Caki2 (cell line): Measurements from ENCODE around the gene ACR. TPM values are rescaled to one million over a fixed set of nuclear protein-coding genes. Genes with fewer than 3 reads are reported as not detected.

ENCODE experiments used
- DNase-seq: peaks from one replicate; pipeline ENCODE4 v3.0.0-alpha.2; 2015; ENCODE audit warnings: low read depth
- in situ Hi-C: cut with HindIII; loops from 2 replicates; pipeline ENCODE4 v1.10.0; 2016; ENCODE audit warnings: low sequenced_read_pairs, low pct_unique_long_range_greater_than_20kb, mixed read lengths
- total RNA-seq: library from RNA; depleted of rRNA; stranded (reverse); fragments of >200 nt; shearing (Covaris generic); gene quantifications from 2 replicates; pipeline ENCODE4 v1.2.3, GENCODE V29; 2014; ENCODE audit warnings: low replicate concordance; rRNA removed

The ACR gene
- not detected in 2 replicates for total RNA-seq

DNA sequence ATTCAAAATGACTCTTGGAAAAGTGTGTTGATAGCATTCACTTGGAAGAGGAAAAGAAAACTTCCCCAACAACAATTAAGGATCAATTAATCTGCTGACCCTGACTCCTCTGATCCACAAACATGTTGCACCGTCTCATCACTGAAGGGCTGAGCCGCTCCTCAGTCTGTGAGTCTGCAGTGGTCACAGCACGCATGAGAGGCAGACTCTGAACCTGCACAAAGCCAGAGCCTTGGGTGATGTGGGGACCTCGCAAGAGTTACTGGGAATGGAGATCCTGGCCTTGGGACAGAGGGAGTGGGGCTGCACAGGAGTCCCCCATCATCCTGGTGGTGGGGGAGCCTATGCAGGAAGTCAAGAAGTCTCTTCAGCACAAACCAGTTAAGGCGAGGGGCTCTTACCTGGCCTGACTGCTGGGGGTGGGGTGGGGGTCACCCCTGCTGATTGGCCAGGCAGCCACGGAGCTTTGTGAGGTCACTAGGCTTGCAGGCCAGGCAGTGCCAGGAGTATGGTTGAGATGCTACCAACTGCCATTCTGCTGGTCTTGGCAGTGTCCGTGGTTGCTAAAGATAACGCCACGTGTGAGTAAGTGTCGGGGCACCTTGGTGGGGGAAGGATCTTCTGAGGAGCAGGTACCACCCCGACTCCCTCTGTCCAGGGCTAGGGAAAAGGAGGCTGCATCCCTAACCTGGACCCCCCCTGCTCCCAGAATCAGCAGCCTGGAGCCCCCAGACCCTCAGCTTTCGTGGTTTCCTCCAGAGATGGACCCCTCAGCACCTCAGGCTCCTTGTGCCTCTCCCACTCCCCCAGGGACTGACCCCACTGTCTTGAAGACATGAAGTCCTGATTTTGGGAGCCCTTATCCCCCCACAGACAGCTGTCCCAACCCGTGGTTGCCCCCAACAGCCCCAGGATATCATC, at the start of gene ACR:
ACR (plus strand) TSS at position 477 of the 921 bp plus-strand sequence; CDS start at position 509, 32 bp downstream.
- no peak for DNase-seq
- in situ Hi-C loops, result no loop called here

DNA sequence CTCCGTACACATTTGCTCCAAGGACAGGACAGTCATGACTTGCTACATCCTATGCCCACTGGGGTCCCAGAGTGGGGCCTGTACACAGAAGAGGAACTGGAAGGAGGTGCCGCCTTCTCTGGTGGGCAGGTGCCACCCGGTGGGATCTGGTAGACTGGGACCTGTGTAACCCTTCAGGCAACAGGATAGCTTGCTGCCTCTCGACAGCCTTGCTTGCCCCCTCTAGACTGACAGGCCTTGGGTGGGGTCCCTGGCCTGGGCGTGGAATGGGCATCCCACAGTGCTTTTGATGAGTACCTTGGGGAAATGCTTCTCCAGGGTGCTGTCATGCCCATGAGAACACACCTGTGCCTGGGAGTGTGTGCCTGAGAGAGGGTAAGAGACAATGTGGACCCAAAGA, 49.6 kb upstream of the ACR start:
- DNase-seq, result no peak
- in situ Hi-C loops, result no loop called here

DNA sequence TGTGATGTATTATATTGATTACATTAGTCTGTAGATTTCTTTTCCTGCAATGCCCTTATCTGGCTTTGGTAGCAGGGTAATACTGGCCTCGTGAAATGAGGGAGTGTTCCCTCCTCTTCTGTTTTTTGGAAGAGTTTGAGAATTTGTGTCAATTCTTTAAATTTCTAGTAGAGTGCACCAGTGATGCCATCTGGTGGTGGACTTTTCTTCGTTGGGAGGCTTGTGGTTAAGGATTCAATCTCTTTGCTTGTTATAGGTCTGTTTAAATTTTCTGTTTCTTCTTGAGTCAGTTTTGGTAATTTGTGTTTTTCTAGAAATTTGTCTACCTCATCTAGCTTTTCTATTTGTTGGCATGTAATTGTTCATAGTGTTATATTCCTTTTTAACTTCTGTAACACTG, 46.5 kb upstream of the ACR start:
- DNase-seq, result peak; percentile 39
- in situ Hi-C loops, result no loop called here

DNA sequence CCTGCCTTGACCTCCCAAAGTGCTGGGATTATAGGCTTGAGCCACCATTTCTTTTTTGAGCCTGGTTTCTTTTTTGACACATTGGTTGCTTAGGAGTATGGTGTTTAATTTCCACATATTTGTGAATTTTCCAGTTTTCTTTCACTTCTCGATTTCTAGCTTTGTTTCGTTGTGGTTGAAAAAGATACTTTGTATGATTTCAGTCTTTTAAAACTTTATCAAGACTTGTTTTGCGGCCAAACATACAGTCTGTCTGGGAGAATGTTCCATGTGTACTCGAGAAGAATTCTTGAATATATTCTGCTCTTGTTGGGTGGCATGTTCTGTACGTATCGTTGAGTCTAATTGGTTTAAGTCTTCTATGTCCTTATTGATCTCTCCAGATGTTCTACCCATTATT, 44.5 kb upstream of the ACR start:
- no peak for DNase-seq
- in situ Hi-C loops, result no loop called here

DNA sequence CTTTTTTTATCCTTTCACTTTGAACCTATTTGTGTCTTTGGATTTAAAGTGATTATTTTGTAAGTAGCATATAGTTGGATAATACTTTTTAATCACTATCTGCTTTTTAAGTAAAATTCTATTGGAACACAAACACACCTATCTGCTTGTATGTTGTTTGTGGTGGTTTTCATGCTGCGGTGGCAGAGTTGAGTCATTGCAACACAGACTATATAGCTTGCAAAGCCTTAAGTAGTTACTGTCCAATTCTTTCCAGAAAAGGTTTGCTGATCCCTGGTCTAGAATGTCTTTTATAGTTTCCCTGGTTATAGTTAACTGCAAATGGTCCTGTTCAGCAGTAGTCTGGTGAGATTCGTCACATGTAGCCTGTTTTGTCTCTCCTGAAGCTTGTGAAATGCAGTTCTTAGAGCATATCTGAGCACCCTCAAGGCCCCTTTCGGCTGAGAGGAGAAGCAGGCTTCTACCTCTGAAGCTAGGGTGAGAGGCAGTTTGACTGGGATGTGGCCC, 43.9 kb upstream of the ACR start:
- in situ Hi-C loops, result no loop called here
- no peak for DNase-seq

DNA sequence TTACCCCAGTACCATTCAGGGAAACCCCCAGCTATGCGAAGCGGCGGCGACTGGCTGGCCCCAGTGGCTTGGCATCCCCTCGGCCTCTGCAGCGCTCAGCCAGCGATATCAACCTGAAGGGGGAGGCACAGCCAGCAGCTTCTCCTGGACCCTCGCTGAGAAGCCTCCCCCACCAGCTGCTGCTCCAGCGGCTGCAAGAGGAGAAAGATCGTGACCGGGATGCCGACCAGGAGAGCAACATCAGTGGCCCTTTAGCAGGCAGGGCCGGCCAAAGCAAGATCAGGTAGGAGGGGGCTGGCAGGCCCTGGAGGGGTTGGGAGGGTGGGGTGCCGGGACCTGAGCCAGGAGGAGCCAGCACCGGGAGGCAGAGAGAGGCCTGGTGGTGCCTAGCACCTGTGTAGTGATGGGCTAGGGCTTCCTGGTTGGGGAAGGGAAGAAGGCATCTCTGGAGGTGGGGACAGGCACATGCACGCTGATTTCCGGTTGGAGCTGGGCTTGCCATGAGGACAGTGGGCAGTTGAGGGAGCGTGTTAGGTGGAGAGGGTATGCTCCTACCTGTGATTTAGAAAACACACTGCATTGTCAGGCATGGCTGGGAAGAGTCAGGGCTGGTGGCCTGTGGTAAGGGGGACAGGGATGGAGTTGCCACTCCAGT, 43.1 kb upstream of the ACR start:
- in situ Hi-C loops, result no loop called here
- no peak for DNase-seq

DNA sequence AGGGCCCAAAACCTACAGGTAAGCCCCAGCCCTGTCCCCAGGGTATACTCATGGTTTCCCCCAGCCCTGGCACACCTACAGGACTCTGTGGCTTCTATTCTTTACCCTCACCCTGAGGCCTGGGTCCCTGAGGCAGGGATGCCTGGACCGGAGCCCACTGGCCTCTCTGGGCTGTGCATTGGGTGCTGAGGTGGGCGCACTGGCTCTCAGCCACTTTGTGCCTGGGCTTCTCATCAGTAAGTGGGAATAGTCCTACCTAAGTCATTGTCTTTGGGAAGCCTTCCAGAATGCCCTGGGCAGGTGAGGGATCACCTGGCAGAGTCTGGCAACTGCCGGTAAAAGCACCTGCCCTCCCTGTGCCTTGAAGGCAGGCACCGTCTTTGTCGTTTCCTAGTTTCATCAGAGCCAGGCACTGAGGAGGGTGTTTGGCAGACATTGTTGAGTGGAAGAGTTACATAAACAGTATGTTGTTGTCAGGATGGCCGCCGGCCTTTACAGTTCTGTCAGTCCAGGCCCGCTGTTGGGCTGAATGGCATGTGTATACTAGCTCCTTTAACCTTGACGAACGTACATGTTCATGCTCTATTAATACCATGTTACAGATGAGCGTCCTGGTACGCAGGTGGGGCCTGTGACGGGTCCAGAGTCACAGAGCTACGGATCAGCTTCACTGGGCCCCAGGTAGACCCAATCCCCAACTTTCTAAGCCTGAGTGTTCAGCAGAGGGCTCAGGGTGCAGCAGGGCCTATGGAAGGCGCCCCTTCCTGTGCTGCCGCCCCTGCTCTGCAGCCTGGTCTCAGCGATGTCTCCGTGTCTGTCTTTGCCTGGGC, 42.4 kb upstream of the ACR start:
- DNase-seq, result no peak
- in situ Hi-C loops, result no loop called here

DNA sequence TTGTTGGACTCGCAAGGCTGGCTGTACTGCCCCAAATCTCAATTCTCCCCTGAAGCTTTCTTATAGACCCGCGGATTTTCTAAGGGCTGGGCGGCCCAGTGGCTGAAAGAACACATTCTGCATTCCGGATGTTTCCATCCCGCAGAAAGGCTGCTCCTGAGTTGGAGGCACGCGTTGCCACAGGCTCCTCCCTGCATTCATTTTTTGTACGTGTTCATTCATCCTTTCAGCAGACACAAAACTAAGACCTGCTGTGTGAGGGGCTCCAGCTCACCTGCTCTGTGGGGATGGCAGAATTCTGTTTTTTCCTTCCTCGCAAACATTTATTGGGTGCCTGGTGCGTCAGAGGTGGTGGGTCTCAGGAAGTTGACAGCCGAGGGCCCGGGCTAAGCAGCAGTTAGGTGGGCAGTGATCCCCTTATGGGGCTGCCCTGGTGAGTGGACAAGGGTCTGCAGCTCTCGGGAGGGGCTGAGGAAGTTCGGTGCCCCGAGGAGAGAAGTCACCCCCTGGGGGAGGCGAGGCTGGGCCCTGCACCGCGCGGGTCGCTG, 41.7 kb upstream of the ACR start:
- in situ Hi-C loops, result no loop called here
- DNase-seq, result no peak

DNA sequence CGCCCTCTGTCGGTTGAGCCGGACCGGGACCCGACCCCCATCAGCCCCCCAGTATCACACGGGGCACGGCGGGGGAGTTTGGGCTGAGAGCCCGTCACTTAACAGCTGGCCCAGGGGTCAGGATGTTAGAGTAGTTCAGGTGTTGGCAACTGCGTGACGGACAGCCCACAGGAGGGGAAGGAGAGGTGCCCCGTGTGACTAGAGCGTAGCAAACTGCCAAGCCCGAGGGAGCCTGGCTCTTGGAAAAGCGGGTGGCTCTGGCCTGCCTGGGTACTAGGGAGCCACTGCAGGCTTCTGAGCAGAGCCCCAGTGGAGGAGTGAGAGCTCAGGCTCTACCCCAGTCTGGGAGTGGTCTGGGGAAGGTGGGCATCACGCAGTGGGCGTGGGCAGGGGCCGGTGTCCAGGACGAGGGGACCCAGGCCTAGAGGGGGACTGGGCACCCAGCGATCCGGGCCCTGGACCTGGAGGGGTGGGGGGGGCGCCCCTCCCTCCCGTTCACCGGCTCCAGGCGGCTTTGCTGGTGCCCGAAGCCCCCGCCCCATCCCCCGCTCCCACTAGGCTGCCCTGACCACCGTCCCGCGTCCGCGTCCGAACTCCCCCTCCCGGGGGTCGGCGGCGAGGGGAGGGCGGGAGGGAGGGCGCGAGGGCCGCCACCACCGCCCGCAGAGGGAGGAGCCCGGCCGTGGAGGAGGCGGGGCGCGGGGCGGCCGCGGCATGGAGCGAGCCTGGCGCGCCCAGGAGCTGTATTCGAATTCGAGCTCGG, 41.0 kb upstream of the ACR start:
- in situ Hi-C loops, result no loop called here
- no peak for DNase-seq

DNA sequence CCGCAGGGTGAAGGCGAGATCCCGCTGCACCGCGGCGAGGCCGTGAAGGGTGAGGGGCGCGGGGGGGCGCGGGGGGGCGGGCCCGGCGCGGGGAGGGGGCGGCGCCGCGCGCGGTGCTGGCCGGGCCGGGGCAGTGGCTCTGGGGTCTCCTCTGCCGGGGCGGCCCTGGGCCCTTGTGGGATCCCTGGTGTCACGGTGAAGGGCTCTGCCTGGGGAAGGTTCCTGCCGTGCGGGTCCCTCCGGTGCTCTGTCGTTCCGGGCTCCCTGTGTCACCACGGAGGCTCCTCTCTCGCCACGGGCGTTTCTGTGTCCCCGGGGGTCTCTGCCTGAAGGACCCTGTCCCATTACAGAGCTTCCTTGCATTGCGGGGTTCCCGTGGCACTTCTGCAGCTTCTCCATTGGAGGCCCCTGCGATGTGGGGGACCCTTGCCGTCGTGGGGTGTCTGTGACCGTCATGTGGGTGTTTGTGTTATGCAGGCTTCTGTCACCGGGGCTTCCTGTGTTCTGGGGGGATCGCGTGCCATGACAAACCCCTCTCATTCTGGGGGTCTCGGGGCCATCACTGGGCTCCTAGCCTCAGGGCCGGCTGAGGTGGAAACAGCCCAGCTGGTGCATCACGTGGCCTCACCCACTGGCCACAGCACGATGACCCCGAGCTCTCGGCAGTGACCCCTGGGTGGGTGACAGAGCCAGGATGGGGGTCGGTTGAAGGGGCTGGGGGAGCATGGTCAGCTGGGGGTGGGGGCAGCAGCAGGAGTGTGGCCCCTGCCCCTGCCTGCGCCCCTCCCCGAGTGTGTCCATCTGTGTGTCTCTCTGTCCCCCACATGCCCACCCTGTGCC, 40.1 kb upstream of the ACR start:
- in situ Hi-C loops, result no loop called here
- no peak for DNase-seq

DNA sequence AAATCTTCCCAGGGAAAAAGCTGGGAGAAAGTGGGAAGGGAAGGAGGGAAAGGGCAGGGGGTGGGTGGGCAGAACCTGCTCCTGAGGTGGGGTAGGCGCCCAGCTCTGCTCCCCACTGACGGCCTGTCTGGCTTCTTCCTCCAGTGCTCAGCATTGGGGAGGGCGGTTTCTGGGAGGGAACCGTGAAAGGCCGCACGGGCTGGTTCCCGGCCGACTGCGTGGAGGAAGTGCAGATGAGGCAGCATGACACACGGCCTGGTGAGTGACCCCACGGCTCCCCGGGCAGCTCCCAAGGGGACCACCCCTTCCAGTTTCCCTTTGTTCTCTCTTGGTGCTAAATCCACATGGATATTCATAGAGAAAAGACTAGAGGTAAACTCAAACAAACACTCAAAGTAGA, 39.5 kb upstream of the ACR start:
- in situ Hi-C loops, result no loop called here
- DNase-seq, result no peak

DNA sequence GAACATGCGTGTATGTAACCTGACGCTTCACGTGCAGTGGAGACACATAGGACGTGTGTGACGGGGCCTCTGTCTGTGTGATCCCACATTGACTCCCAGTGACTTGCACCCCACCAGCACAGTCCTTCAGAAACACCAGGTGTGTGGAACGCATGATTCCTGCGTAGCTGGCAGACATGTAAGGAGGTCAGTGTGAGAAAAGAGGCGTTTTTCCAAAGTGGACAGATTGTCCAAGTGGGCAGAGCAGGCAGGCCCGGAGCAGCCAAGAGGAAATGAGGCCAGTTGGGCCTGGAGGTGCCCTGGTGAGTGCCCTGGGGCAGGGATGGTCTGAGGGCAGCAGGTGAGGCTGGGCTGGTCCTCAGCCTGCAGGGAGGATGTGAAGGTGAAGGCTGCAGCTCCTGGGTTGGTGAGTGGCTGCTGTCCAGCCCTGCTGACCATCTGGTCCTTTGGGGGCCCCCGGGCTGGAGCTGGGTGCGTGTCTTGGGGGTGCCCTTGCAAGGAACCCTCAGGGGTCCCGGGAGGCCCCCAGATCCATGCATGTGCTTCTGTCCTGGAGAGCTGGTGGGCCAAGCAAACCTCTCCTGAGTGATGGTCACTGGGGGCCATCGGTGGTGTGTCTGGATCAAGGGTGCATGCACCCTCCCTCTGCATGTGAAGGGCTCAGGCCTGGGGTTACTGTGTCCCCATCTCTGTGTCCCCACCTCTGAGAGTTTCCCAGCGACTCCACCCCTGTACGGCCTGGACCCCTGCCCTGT, 38.8 kb upstream of the ACR start:
- in situ Hi-C loops, result no loop called here
- DNase-seq, result no peak

DNA sequence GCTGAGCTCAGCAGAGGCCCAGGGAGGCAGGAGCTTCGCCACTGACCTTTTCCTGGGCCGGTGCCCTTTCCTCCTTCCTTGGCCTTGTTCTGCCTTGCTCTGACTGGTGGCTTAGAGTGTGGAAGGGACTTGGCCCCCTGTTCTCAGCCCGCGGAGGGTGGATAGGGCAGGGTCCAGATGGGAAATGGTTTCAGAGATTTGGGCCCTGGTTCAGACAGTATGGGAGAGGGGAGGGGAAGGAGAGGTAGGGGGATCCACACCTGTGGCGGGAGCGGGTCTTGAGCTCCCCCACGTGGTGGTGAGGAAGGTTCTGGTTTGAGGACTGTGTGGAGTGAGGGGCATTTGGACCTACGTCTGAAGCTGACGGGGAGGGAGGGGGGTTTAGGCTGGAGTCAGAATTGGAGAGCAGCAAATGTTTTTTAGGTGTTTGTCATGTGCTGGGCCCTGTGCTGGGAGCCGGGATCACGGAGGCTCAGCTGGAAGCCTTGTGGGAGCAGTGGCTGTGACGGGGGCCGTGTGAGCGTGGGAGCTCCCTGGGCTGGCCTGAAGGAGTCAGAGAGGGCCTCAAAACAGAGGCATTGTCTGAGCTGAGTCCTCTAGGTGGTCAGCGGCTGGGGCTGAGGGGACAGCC, 38.1 kb upstream of the ACR start:
- no peak for DNase-seq
- in situ Hi-C loops, result no loop called here

DNA sequence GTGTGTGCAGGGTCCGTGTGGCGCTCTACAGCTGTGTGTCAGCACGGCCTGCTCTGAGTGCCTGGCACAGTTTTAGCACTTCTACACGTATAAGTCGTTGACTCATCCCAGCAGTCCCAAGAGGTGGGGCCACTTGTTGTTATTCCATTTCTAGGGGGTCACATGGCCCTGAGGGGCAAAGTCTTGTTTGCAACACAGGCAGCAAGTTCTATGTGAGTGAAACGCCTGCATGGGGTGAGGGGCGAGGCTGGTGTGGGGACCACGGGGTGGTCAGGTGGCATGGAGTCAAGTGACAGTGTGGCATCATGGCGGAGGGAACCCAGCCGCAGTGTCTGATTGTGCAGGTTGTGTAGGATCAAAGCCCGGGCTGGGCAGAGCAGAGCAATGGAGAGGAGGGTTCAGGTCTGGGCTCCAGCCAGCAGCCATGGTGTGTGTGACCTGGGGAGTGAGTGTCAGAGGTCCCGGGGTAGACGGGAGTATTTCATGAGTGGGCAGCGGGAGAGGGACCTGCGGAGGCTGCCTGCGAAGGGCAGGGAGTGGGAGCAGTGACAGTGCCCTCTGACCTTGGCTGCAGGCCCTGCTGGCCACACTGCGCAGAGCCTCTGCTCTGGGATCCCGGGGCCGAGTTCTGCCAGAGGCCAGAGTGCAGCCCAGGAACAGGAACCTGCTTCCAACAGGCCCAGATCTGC, 37.5 kb upstream of the ACR start:
- in situ Hi-C loops, result no loop called here
- DNase-seq, result no peak

DNA sequence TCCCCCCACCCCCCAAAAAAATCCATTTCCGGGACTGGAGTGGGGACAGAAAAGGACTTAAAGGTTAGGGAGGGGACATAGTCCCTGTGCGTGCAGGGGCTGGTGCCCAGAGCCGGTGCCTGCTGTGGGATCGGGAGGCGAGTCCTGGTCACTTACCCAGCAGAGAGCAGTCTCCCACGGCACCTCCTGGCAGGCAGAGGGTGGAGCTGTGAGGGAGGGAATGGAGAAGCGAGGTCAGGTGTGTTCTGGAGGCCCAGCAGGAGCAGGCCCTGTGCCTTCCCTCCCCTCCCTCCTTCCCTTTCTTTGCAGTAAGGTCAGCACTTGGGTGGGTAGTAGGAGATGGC, 37.0 kb upstream of the ACR start:
- no peak for DNase-seq
- in situ Hi-C loops, result no loop called here
